SU-DHL-6 (cell line): ENCODE measurements around the gene SERPINA12.

Source experiments
- CTCF ChIP-seq: fragments of 200-600 bp; sonication (generic); IDR thresholded peaks from one replicate; pipeline ENCODE4 v1.5.1; 2017; ENCODE audit warnings: antibody characterized with exemption, mild to moderate bottlenecking, low read length, moderate library complexity; ENCODE audit not compliant: insufficient read depth, poor library complexity, severe bottlenecking
- EZH2phosphoT487 ChIP-seq: fragments of 200-600 bp; sonication (generic), shearing (Covaris generic); conservative IDR thresholded peaks from 2 replicates; pipeline ENCODE4 v1.6.1; 2018; ENCODE audit warnings: mild to moderate bottlenecking, antibody characterized with exemption, low read length, moderate library complexity, mixed read lengths

- TF ChIP-seq CTCF: no peak
- TF ChIP-seq EZH2phosphoT487: no peak
Observed at GRCh38 chr14:94469261-94469660, 40.0 kb downstream of the SERPINA12 start.
